ENCODE data around the gene MIGA2. TPM values are rescaled to one million over a fixed set of nuclear protein-coding genes. Genes with fewer than 3 reads are reported as not detected.

MIGA2 gene
- total and polyA plus RNA-seq, 2 of the 8 experiments (the other 6 are each of a cell fraction or from before 2014, with no cell fraction given): 24.6 to 39.0 TPM

DNA sequence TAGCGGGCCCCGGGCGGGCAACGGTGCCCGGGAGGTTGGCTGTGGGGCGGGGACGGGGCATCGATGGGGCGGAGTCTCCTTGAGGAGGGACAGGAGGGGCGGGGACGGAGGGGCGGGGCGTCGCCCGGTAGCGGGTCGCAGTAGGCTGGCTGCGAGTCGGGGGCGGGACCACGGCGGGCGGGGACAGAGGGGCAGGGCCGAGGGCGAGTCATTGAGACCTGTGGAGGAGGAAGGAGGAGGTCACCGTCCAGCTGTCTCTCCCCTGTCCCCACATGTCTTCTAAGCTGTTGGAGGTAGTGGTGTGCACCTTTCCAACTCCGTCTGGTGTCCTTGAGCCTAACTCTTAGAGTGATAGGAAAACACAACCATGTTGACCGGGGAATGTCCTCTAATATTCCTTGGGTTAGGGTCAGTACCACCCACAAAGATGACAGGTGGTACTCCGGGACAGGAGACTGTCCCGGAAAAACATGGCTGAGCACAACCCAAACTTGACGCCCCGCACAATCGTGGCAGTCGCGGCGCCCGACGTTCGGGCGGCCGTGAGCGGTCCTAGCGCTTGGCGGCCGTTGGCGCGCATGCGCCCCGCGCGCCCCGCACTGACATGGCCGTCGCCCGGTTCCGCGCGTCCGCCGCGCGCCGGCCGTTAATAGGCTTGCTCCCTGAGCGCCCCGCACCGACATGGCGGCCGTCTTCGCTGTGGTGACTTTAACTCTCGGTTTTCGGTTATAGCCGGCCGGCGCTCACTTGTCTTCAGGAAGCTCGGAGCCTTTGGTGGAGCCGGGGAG, 74.5 kb downstream of the MIGA2 start, which contains the start of the genes CRAT and PTPA (continued):
- TF ChIP-seq ASH2L (IDR thresholded peaks at IDR 0.05; ENCODE audit: low read length): peak; percentile 8
- TF ChIP-seq CHD2 (IDR thresholded peaks at IDR 0.05; ENCODE audit: low read length): no peak
- TF ChIP-seq, protein P1, sequence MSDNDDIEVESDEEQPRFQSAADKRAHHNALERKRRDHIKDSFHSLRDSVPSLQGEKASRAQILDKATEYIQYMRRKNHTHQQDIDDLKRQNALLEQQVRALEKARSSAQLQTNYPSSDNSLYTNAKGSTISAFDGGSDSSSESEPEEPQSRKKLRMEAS (IDR thresholded peaks at IDR 0.05): no peak; the same call in 1 of the 2 replicates
- peak; percentile 83 for TF ChIP-seq TBP (IDR thresholded peaks at IDR 0.05; ENCODE audit: low read depth, low read length)
- TF ChIP-seq, protein P2, sequence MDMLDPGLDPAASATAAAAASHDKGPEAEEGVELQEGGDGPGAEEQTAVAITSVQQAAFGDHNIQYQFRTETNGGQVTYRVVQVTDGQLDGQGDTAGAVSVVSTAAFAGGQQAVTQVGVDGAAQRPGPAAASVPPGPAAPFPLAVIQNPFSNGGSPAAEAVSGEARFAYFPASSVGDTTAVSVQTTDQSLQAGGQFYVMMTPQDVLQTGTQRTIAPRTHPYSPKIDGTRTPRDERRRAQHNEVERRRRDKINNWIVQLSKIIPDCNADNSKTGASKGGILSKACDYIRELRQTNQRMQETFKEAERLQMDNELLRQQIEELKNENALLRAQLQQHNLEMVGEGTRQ (IDR thresholded peaks at IDR 0.05; ENCODE audit: low read length): no peak
- TF ChIP-seq KDM5A (IDR thresholded peaks at IDR 0.05; ENCODE audit: low read length): peak; percentile 72
- no peak for TF ChIP-seq SIX5 (IDR thresholded peaks at IDR 0.05; ENCODE audit: low read depth, low read length)
- TF ChIP-seq MAFK (IDR thresholded peaks at IDR 0.05; ENCODE audit: low read depth, low read length): no peak
- no peak for TF ChIP-seq CTBP2 (IDR thresholded peaks at IDR 0.05; ENCODE audit: borderline replicate concordance, insufficient read depth, insufficient read length, low read length)
- TF ChIP-seq, protein P3, sequence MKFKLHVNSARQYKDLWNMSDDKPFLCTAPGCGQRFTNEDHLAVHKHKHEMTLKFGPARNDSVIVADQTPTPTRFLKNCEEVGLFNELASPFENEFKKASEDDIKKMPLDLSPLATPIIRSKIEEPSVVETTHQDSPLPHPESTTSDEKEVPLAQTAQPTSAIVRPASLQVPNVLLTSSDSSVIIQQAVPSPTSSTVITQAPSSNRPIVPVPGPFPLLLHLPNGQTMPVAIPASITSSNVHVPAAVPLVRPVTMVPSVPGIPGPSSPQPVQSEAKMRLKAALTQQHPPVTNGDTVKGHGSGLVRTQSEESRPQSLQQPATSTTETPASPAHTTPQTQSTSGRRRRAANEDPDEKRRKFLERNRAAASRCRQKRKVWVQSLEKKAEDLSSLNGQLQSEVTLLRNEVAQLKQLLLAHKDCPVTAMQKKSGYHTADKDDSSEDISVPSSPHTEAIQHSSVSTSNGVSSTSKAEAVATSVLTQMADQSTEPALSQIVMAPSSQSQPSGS (IDR thresholded peaks at IDR 0.05; ENCODE audit: low read length): no peak
- TF ChIP-seq NRF1 (IDR thresholded peaks at IDR 0.05; ENCODE audit: low read depth, low read length): peak; percentile 80
- no peak; the same call in 1 of the 2 replicates for TF ChIP-seq CHD1 (IDR thresholded peaks at IDR 0.05; ENCODE audit: low read depth, low read length)
- TF ChIP-seq SAP30 (IDR thresholded peaks at IDR 0.05; ENCODE audit: insufficient read depth, insufficient replicate concordance, low read length): peak; percentile 96
- TF ChIP-seq NANOG (IDR thresholded peaks at IDR 0.05; ENCODE audit: insufficient read depth, low read depth, low read length, poor library complexity, severe bottlenecking): no peak
- no peak for TF ChIP-seq TCF12 (IDR thresholded peaks at IDR 0.05; ENCODE audit: low read depth, low read length)
- no peak for TF ChIP-seq SP2 (IDR thresholded peaks at IDR 0.05; ENCODE audit: low read length)
- no peak for TF ChIP-seq BCL11A (IDR thresholded peaks at IDR 0.05; ENCODE audit: low read depth in 2 of 2, low read length in 2 of 2)
- no peak for TF ChIP-seq ZNF274 (IDR thresholded peaks at IDR 0.05; ENCODE audit: borderline replicate concordance, extremely low read depth, low read length)
- peak in 1 of 2 experiments; percentile 77; a peak in 2 of 4 replicates for TF ChIP-seq SIN3A (conservative IDR thresholded peaks at IDR 0.05 in 1 of 2, IDR thresholded peaks at IDR 0.05 in 1 of 2; ENCODE audit: low read depth in 1 of 2, low read length in 2 of 2)
- no peak for TF ChIP-seq BRCA1 (IDR thresholded peaks at IDR 0.05; ENCODE audit: low read depth, low read length)
- no peak for TF ChIP-seq SRF (IDR thresholded peaks at IDR 0.05; ENCODE audit: low read depth, low read length)

All from H1 (cell line).